ENCODE measurements around the gene NFASC.

DNA sequence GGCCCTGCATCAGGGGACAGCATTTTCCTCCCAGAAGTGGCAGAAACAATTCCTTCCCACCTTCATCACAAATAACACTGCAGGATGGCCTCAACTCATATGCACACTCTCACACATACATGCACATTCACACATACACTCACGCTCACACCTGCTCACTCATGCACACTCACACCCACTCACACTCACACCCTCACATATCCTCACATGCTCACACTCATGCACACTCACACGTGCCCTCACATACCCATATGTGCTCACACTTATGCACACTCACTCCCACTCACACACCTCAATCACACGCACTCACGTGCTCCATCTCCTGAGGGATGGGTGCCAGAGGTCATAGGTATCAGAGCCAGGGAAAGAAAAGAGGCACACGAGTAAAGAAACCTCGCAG lies 77.1 kb downstream of the NFASC start:
- TF ChIP-seq CTCF (IDR thresholded peaks at IDR 0.05; ENCODE audit: low read depth, low read length, poor library complexity, severe bottlenecking) (no peak), EZH2phosphoT487 (IDR thresholded peaks at IDR 0.05; ENCODE audit: borderline replicate concordance, low read length) (no peak)
